GM18505 (cell line): ENCODE data around the gene UBE2N.
"Not testable (repeated sequence)": the region's sequence is repeated elsewhere in the genome, so short reads cannot be mapped to it uniquely, and the experiment has no call there.

Experiments used
- ATAC-seq: cut with Tn5 transposase; IDR thresholded peaks from one replicate; pipeline ENCODE4 v1.9.1; 2021; ENCODE audit not compliant: unreplicated experiment
- POLR2A ChIP-seq: IDR thresholded peaks from 4 replicates; pipeline ENCODE4 v1.6.1; 2011; ENCODE audit warnings: borderline replicate concordance; ENCODE audit not compliant: insufficient read depth, insufficient read length; ENCODE audit errors: extremely low read depth

UBE2N gene

GRCh38 chr12:93438266-93439050, 3.3 kb downstream of the UBE2N start:
- no peak for ATAC-seq

GRCh38 chr12:93434256-93434865, 7.4 kb downstream of the UBE2N start:
- ATAC-seq, result no peak
- no peak for TF ChIP-seq POLR2A

More at GRCh38 chr12:93438266-93439050, 3.3 kb downstream of the UBE2N start:
- no peak for TF ChIP-seq POLR2A

- not testable (repeated sequence) for ATAC-seq
Observed at GRCh38 chr12:93432031-93432430, 9.7 kb downstream of the UBE2N start.

- no peak for TF ChIP-seq POLR2A
- no peak for ATAC-seq
Observed at GRCh38 chr12:93430280-93430679, 11.5 kb downstream of the UBE2N start.

DNA sequence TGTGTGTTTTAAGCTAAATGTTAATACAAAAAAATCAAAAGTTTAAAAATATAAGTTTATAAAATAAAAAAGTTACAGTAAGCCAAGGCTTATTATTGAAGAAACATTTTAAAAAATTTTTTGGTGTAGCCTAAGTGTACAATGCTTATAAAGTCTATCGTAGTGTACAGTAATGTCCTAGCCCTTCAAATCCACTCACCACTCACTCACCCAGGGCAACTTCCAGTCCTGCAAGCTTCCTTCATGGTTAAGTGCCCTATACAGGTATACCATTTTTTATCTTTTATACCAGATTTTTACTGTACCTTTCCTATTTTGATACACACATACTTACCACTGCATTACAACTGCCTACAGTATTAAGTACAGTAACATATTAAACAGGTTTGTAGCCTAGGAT, 11.9 kb downstream of the UBE2N start:
- no peak for ATAC-seq
- TF ChIP-seq POLR2A, result no peak

- no peak for ATAC-seq
- no peak for TF ChIP-seq POLR2A
Observed at GRCh38 chr12:93429448-93429847, 12.3 kb downstream of the UBE2N start.

GRCh38 chr12:93427779-93428564, 13.8 kb downstream of the UBE2N start:
- ATAC-seq, result no peak
- no peak for TF ChIP-seq POLR2A

DNA sequence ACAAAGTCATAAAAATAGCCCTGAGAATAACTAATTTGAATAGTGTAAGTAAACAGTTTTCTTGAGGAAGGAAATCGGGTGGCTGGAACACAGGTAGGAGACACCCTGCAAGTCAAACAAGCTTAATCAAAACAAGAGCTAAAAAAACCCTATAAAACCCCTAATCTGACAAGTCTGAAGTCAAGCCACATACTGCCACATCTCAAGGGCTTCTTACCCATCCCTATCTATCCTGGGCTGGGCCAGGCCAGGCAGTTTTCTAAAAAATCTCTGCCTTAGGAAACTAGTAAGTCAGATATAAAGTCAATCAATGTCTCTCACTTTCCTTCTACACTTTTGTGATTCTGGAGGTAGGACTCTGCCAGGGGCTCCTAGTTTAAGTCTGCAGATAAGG, 15.3 kb downstream of the UBE2N start:
- ATAC-seq, result no peak
- no peak for TF ChIP-seq POLR2A

- ATAC-seq, result no peak
- no peak for TF ChIP-seq POLR2A
Observed at GRCh38 chr12:93425736-93426411, 15.9 kb downstream of the UBE2N start.

GRCh38 chr12:93422050-93422449, 19.7 kb downstream of the UBE2N start:
- no peak for ATAC-seq
- TF ChIP-seq POLR2A, result no peak

GRCh38 chr12:93419388-93420034, 22.2 kb downstream of the UBE2N start:
- no peak for TF ChIP-seq POLR2A
- no peak for ATAC-seq

DNA sequence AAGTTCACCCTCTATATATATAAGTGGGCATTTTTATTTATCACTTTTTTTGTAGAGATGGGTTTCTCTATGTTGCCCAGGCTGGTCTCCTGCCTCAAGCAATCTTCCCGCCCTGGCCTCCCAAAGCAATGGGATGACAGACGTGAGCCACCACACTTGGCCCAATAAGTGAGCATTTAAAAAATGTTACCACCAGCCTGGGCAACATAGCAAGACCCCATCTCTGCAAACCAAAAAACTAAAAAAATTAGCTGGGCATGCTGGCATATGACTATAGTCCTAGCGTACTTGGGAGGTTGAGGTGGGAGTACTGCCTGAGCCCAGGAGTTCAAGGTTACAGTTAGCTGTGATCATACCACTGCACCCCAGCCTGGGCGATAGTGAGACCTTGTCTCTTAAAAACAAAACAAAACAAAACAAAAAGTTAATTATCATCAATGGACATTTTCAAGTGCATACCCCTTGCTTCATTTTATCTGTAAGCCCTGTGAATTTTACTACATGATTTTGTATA, 23.7 kb downstream of the UBE2N start:
- TF ChIP-seq POLR2A, result no peak
- ATAC-seq, result no peak
